GM18868 (cell line): Measurements from ENCODE around the gene SPP1.
"Not testable (repeated sequence)": the region's sequence is repeated elsewhere in the genome, so short reads cannot be mapped to it uniquely, and the experiment has no call there.

ENCODE experiments used
- ATAC-seq: cut with Tn5 transposase; IDR thresholded peaks from one replicate; pipeline ENCODE4 v1.9.1; 2021; ENCODE audit warnings: mild to moderate bottlenecking, moderate library complexity; ENCODE audit not compliant: unreplicated experiment

The SPP1 gene

GRCh38 chr4:88017516-88018297, 42.2 kb downstream of the SPP1 start:
- ATAC-seq, result no peak

GRCh38 chr4:88018466-88018865, 43.0 kb downstream of the SPP1 start:
- no peak for ATAC-seq

- peak; percentile 50 for ATAC-seq
Measured at GRCh38 chr4:88021824-88022223, 46.3 kb downstream of the SPP1 start.

- ATAC-seq, result peak; percentile 48
Measured at GRCh38 chr4:88022289-88022688, 46.8 kb downstream of the SPP1 start.

GRCh38 chr4:88025868-88026661, 50.6 kb downstream of the SPP1 start:
- ATAC-seq, result not testable (repeated sequence)

GRCh38 chr4:88027611-88028608, 52.4 kb downstream of the SPP1 start:
- no peak for ATAC-seq

GRCh38 chr4:88028946-88029345, 53.4 kb downstream of the SPP1 start:
- no peak for ATAC-seq

GRCh38 chr4:88029556-88029955, 54.0 kb downstream of the SPP1 start:
- no peak for ATAC-seq

- no peak for ATAC-seq
Measured at GRCh38 chr4:88030565-88031310, 55.2 kb downstream of the SPP1 start.
